Activated T-cell treated with anti-CD3 and anti-CD28 coated beads, Interleukin-2, amount 50 U/mL, for 48 hours (primary cell): Measurements from ENCODE around the gene SV2C.
A peak's percentile ranks its signal among the peaks of the same experiment; 100 is the strongest.
"Not testable (repeated sequence)": the region's sequence is repeated elsewhere in the genome, so short reads cannot be mapped to it uniquely, and the experiment has no call there.

Source experiments
- DNase-seq, 2 experiments: peaks; one replicate each; pipeline ENCODE4 v3.0.0-alpha.2; 2020

The SV2C gene

DNA sequence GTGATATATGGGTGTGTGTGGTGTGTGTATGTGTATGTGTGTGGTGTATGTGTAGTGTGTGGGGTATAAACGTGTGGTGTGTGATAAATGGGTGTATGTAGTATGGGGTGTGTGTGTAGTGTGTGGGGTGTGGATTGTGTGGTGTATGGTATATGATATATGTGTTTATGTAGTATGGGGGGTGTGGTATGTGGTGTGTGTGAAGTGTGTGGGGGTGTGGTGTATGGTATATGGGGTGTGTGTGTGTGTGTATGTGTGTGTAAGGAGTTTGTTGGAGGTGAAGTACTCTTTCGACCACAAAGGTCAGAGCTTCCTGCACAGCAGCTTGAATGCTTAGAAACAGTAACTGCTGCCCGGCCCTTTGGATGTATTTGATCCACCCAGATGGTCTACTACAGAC lies 174.7 kb downstream of the SV2C start:
- no peak for DNase-seq

DNA sequence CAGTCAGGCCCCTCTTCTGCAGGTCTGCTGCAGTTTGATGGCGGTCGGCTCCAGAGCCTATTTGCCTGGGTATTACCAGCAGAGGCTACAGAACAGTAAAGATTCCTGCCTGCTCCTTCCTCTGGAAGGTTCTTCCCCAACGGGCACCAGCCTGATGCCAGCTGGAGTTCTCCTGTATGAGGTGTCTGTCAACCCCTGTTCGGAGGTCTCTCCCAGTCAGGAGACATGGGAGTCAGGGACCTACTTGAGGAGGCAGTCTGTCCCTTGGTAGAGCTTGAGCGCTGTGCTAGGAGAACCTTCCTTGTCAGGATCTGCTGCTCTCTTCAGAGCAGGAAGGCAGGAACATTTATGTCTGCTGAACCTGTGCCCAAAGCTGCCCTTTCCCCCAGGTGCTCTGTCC lies 181.5 kb downstream of the SV2C start:
- DNase-seq, result no peak

DNA sequence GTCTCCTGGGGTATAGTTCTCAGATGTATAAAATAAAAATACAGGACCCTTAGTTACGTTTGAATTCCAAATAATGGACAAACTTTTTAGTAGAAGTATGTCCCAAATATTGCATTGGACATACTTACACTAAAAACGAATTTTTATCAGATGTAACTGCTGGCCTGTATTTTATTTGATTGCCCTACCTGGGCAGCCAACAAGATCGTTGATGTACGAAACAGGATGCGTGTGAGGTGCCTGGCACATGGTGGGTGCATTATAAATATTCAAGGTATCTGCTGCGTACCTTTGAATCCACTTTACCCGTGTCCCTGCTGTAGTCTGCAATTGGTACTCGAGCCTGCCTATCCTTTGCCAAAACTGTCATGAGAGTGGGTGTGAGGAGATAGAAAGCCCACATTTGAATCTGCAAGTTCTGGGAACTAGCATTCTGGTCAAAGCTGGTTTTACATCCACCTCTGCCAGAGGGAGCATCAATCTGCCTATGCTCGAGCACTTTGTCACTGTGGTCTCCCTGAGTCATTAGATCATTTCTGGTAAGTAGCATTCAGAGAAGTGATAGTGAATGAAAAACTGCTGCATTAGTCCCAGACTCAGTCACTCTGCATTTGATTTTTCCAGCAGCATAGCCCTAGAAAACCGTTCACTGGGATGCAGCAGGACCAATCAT lies 186.2 kb downstream of the SV2C start:
- DNase-seq, result peak; percentile 46 to 60

DNA sequence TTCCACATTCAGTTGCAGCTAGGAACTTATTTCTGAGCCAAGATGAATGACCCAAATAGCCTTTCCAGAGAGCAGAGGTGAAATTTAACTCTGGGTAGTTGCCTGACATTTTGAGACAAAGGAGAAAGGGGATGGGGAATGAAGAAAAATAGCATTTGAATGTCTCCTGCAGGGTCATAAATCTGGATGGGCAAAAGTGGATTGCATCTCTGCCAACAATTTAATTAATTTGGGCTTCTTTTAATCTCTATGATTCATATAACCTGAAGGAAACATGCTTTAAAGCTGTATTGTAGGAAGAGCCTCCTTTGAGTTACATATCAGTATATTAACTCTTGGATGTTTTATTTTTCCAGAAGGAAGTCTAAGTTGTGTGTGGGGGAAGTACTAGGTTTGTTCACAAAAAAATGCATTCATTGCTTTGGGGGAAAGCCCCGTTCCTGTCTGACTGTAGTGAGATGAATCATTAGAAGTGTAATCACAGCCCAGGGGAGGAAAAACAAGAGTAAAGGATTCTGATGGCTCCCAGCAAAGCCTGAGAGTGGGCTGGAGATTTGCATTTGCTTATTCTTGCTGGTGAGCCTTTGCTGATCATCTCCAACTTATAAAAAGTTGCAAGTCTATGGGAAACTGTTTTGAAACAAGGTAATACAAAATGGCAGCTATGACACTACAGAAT lies 186.9 kb downstream of the SV2C start:
- DNase-seq, result peak; percentile 43 to 56

DNA sequence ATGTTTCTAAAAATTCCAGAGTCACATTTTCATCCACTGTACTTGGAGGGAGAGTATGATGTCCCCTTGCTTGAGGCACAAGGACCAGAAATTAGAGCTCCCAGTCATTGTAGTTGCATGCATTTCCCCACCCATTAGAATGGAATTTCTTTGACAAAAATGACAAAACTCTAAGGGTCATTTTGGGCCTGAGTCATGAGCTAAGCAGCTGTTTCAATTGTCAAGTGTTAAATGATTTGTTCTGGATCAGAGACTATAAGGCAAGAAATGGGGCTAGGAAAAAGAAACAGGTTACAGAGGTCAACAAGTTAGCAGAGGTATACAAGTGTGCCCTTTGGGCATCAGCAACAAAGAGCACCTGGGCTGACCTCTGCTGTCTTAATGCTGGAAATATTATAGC lies 188.7 kb downstream of the SV2C start:
- no peak for DNase-seq

DNA sequence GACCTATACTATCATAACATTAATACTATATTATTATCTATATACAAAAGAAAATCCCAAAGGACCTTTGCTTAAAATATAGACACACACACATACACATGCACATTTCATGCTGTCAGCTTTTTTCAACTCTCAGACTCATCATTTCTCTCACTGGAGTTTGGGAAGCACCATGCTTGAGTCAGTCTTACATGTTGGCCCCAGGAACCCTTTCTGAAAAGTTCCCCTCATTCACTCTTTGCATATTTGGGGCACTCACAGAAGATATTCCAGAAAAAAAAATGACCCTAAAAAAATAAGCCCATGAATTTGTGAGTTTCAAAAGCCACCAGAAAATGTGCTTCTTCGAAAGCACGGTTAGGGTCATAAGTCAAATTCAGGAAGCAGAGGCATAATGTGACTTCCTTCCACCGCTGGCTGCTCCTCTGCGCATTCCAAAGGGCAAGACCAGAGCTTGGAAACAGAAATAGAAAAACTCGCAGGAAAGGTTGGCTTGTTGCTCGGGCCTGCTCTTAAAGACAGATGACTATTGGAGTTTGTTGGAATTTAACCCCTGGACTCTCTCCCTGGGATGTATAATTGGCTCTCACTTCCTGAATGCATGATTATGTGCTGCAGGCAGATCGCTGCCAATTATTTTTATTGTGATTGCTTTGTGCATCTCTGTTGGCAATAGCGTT lies 190.2 kb downstream of the SV2C start:
- DNase-seq, result no peak

DNA sequence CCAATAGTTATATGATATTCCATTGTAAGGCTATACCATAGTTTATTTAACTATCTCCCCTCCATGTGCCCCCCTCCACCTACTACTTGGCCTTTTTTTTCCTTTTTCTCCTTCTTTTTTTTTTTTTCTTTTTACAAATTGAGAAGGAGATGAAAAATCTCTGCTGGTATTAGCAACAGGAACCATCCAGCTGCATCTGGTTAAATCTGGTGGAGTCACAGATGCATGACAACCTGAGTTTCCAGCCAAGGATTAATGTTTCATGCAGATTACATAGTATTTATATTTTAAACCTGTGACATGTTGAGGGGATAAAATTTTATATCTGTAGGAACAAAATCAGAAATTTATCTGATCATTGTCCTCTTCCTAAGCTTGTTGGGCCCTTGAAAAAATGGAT lies 191.4 kb downstream of the SV2C start:
- DNase-seq, result no peak

DNA sequence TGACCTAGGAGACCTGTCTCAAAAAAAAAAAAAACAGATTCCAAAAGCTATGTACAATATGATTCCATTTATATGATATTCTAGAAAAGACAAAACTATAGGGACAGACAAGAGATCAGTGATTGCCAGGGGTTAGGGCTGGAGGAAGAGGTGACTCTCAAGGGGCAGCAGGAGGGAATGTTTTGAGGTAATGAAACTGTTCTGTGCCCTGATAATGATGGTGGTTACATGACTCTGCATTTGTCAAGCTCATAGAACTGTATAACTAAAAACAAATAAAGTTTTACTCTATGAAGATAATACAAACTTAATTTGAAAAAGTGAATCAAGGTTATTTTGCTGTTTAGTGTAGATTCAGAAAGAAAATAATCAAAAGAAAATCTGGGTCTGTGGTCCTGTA lies 194.6 kb downstream of the SV2C start:
- DNase-seq, result no peak

DNA sequence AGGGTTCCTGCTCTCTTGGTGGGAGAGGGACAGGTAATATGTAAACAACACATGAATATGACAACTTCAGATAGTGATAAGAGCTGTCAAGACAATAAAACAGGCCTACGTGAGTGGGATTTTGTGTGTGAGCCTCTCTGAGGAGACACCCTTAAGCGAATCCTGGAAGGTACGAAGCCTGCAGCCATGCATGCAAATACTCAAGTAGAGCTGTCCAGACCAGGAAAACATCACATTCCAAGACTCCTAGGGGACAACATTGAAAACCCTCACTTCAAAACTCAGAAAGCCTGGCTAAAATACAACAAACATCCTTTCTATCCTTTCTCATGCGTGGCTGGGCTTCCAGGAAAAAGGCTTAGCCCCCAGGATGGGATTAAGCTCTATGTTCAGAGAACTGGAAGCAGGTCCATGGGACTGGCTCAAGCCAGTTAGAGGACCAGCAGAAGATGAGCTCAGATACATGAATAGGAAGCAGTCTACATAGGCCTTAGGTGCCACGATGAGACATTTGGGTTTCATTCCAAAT lies 195.1 kb downstream of the SV2C start:
- no peak for DNase-seq

DNA sequence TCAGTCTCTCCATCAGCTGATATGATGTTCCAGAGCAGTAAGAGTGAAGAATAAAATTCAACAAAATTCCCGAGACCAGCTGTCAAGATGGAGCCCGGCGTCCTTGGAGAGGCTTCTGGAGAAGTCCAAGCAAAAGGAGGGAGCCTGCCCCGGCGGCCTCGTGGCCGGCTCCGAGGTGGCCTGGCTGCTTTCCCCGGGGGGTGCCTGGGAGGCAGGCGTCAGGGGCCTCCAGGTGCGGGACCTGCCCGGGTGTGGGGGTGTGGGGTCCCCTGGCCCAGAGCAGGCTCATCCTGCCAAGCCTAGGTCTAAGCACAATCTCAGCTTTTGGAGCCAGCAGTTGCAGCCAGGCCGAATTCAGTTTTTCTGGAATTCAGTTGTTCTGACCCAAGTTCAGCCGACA lies 197.3 kb downstream of the SV2C start:
- no peak for DNase-seq

DNA sequence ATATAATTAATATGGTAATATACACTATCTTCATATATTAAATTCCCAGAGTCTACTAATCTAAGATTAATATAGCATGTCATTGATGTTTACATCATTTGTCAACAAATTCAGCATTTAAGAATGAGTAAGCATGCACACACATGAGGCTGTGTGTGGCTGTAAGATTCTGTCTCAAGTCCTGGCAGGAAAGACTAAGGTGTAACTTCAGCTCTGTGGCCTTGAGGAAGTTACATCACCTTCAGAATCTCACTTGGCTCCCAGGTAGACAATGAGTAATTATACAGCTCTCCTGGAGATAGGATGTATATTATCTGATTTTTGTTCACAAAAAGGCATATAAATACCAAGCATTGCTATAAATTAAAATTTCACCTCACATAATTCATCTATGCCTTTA lies 200.5 kb downstream of the SV2C start:
- no peak for DNase-seq

DNA sequence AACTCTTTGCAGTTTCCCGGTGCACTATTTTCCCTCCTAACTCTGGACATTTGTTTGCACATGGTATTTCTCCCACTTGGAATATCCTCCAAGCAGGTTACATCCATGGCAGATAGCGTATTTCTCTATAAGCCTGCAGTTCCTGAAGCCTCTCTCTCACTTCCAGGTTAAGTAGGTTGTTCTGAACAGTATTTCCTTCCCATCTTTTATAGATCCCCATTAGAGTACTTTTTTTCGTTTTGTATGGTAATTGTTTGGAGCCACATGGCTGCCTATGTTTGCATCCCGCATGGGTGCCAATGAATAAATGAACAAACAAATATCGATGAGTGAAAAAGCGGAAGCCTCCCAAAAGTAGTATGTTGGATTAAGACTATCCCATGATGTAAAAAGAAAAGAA lies 206.5 kb downstream of the SV2C start:
- no peak for DNase-seq

DNA sequence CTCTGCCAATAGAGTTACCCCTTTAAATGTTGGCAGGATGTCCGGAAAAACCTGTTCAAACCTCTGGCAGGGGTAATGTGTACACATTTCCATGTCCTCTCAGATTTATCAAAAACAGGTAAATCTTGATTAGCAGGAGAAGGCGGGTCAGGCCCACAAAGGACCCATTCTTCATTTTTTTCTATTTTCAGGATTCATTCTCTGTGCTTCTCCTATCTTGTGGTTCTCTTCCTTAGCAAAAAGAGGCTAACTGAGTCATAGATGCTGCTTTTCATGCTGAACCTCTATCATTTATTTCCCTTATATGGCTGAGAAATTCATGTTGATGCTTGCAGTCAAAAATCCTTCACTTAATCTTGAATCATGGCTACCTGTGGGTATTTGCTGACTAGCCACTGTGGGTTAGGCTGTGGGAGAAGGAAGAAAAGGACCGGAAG lies 207.2 kb downstream of the SV2C start:
- DNase-seq, result no peak

DNA sequence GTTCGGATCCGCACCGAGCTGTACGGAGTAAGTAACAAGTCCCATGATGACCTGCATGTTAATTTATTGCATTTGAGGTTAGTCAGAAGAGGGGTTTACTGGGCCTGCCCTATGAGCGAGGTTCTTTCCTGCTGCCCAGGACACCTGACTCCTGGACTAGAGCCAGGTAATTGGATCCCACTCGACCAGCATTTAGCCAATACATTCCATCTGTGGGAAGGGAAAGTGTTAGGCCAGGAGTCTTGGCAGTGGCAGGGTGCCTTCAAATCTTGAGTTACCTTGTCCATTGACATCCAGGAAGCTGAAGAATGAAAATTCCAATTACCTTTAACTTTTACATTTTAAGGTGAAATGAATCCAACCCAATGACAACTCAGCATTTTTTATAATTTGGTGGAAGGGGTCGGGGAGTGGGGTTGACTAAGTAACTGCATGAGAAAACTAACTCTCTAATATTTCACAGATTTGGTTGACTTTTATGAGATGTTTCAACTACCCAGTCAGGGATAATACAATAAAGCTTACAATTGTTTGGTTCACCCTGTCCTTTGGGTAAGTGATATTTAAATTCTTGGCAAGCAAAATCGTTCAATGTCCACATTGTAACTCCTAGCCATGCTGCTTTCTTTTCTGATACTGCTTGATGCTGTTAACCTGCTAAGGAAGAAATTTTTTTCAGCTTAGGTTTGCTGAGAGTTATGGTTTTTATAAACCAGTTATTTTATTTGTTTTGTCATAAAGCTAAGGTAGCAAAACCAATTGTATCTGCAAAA lies 208.3 kb downstream of the SV2C start:
- no peak for DNase-seq

DNA sequence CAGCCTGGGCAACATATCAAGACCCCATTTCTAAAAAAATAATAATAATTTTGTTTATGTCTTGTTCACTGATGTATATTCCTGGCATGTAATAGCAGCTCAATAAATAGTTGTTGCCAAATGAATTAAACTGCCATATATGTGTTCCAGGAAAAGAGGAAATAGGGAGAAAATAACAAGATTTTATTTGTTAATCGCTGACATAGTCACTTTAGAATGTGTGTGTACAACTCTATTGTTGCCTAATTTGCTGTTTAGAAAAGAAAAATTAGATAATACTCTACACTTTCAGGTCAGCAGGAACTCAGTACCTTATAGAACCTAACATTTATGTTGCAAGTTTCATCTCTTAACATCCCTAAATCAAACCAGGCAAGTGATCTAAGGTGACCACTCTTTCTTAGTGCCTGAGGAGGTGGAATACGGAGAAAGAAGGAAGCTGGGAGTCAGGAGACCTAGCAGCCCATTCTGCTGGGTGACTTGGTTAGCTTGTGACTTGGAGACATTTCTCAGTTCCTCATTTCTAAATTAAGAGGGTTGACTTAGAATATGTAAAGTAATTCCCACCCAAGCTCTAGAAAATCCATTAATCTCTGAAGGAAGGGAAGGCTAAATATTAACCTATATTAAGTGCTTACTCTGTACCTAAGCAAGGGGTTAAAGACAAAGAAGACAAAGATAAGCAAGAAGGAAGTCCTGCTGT lies 209.6 kb downstream of the SV2C start:
- DNase-seq, result no peak

DNA sequence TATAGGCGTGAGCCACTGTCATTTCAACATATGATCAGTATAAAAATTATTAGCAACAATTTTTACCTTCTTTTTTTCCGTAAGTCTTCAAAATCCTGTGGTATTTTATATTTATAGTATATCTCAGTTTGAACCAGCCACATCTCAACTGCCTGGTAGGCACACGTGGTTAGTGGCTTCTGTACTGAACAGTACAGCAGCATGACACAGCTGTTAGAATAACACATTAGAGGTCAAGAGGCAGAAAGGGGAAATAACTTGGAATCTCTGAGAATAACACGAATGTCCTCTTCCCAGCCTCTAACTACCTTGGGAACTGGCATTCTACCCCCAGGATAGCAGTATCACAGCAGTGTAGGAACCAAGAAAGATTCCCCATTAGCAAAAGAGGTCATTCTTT lies 211.4 kb downstream of the SV2C start:
- no peak for DNase-seq

DNA sequence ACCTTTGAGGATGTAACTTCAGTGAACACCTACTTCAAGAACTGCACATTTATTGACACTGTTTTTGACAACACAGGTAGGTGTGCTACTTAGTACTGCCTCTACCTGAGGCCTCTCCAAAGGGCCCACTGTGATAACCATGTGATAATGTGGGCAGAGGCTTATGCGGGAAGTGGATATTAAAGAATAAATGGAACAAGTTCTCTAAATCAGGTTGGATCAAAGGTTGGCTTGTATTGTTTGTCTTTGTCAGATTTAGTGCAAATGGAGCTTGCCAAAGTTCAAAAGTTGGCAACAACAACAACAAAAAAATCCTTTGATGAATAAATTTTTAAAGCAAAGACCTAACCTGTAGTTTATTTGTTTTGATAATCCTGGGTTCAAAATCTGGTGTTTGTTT lies 215.7 kb downstream of the SV2C start:
- DNase-seq, result no peak

DNA sequence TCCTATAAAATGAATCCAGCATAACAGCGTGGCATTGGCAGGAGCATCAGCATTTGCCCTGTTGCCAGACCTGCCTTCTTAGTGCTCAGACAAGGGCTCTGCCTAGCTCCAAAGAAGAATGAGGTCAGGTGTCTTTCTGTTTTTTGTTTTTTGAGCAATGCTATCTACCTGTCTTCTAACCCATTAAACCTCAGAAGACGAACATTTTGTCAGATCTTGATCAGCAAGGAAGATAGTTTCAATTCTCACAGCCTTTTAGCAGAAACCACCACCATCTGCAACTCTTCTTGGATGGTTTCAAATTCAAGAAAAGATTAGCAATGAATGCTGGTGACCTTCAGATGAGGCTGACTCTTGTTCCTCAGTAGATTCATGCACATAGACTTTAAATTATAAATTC lies 216.4 kb downstream of the SV2C start:
- no peak for DNase-seq

DNA sequence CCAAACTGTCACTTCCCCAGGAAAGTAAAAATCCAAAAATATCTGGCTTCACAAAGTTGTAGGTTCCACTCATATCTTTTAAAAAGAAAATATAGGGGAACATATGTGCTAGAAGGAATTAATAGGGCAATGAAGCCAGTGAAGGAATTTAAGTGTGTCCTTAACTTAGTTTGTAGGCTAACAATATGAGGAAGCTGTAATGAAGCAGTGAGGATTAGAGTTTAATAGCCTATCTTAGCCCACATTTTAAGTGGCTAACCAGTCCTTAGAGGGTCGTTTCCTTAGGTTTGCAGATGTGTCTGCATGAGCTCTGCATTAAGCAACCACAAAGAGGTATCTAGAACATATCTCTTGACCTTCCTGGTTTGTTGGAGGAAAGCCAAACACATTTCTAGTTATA lies 218.7 kb downstream of the SV2C start:
- not testable (repeated sequence) for DNase-seq

DNA sequence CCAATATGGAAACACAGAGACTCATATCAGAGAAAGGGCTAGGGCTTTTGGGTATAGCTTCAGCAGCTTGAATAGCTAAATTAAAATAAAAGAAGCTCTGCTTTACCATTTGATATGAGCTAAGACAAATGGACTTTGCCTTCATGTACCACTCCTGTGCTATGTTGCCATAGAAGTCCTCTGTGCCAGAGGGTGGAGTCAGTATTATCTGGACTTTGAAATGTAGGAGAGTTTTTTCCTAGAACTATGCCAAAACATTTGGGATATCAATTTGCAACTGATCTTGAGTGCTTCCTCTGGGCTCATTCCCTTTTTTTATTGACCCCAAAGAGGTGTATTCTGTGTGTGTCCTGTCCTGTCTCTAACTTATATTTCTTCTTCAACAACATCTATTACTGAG lies 219.5 kb downstream of the SV2C start:
- not testable (repeated sequence) for DNase-seq

DNA sequence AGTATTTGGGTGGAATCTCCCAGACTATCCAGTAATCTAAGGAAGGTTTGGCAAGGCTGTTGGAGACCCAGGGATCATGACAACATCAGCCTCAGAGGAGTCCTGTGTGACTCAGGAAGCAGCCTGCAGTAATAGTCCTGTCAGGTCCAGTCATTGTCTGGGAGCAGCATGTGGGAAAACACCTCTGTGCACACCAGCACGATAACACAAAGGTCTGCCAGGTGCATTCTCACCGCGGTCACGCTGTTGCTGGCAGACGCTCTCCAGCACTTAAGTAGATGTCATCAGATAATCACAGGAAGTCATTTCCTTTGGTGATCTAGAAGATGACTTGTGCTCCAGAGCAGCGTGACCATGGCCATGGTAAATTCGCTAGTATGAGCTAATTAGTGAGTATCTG lies 220.7 kb downstream of the SV2C start:
- DNase-seq, result peak; percentile 28 to 35

DNA sequence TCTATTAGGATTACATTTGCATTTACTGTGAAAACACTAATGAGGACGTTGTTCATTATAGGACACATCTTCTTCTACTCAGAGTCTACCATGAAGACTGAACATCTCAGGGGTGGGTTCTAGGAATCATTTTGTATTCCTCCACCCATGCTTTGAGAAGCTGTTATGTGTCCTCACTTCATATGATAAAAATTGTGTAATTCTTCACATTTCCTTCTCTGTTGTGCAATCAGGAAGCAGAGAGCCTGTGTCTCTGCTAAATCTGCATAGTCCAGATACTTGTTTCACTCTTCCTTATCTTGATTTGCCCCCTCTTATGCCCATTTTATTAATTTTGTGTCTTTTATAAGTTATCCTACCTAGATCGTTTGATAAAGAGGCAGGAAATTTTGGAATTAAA lies 222.1 kb downstream of the SV2C start:
- DNase-seq, result no peak

DNA sequence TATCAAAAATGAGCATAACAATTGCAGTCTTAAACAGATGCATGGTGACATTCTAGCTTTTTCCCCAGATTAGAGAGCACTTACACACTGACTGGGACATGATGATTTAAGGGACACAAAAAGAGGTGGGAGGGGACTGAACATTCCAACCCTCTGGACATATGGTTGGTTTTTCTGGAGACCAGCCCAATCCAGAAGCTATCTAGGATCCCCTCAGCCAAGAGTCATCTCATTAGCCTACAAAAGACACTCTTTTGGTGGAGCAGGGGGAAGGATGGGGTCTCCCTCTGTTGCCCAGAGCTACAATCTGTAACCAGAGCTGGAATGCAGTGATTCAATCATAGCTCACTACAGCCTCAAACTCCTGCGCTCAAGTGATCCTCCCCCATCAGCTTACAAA lies 222.6 kb downstream of the SV2C start:
- DNase-seq, result no peak
